DND-41 (cell line): ENCODE results near the gene ERH.

Source experiments
- EZH2 ChIP-seq: IDR thresholded peaks from 3 replicates; pipeline ENCODE4 v1.6.1; 2012; ENCODE audit warnings: borderline replicate concordance, low read depth, mild to moderate bottlenecking, moderate library complexity, low read length, inconsistent platforms; ENCODE audit not compliant: severe bottlenecking
- TF ChIP-seq, protein P1 (sequence below): IDR thresholded peaks from 2 replicates; pipeline ENCODE4 v1.5.1; 2012; ENCODE audit warnings: borderline replicate concordance, low read length, moderate library complexity, mild to moderate bottlenecking; ENCODE audit not compliant: poor library complexity, severe bottlenecking; ENCODE audit errors: extremely low read depth

DNA sequence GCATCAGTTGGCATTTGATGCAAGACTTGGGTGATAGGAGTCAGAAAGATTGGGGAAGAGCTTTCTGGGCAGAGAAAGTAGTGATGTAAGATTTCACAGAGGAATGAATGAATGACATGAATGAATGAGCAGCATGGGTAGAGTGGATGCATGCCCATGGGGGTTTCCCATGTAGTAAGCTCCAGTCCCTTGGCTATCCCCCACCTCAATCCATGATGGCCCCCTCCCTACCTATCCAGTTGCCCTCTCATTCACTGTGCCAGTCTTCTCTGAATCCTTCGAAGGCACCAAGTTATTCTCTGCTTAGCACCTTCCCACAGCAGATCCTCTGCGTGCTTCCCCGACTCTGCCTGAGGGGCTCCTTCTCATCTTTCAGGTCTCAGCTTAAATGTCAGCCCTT lies 32.0 kb downstream of the ERH start:
- TF ChIP-seq, protein P1, sequence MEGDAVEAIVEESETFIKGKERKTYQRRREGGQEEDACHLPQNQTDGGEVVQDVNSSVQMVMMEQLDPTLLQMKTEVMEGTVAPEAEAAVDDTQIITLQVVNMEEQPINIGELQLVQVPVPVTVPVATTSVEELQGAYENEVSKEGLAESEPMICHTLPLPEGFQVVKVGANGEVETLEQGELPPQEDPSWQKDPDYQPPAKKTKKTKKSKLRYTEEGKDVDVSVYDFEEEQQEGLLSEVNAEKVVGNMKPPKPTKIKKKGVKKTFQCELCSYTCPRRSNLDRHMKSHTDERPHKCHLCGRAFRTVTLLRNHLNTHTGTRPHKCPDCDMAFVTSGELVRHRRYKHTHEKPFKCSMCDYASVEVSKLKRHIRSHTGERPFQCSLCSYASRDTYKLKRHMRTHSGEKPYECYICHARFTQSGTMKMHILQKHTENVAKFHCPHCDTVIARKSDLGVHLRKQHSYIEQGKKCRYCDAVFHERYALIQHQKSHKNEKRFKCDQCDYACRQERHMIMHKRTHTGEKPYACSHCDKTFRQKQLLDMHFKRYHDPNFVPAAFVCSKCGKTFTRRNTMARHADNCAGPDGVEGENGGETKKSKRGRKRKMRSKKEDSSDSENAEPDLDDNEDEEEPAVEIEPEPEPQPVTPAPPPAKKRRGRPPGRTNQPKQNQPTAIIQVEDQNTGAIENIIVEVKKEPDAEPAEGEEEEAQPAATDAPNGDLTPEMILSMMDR, result no peak
- TF ChIP-seq EZH2, result no peak
